Measurements from ENCODE around the gene OVOL1. TPM values are rescaled to one million over a fixed set of nuclear protein-coding genes. Genes with fewer than 3 reads are reported as not detected.

OVOL1 gene
- total and polyA plus RNA-seq, 2 of the 8 experiments (the other 6 are each of a cell fraction or from before 2014, with no cell fraction given), result 2.6 to 3.4 TPM

DNA sequence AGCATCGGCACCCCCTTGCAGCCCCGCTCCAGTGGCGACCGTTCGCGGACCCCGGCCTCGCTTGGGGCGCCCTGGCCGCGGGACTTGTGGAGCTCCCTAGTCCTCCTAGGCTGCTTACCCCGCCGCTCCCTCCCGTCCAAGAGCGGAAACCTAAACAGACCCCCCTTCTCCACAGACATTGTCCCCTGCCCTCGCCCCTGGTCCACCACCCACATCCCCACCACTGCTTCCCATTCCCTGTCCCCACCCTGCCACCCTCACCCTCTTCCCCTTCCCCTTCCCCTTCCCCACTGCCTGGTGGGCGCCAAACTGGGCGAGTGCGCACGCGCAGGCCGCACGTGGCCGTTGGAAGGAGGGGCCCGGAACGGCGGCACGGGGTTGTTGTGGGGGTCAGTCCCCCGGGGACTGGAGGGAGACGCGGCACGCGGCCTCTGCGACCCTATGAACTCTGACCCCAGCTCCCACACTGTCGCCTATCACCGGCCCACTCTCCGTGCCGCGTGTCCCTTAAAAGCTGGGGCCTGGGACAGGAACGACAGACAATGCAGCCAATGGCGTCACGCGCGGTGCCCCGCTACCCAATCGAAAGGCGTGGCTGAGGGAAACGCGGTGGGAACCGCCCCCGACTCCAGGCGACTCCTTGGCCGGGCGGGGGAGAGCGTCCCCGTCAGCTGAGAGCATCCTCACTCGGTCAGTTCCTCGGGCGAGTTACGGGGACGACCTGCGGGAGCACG, 46.6 kb downstream of the OVOL1 start, which contains the start of gene SNX32 (continued):
- TF ChIP-seq NANOG (IDR thresholded peaks at IDR 0.05; ENCODE audit: insufficient read depth, low read depth, low read length, poor library complexity, severe bottlenecking) (no peak), CREB1 (IDR thresholded peaks at IDR 0.05) (peak; percentile 81), CTBP2 (IDR thresholded peaks at IDR 0.05; ENCODE audit: borderline replicate concordance, insufficient read depth, insufficient read length, low read length) (no peak), SIX5 (IDR thresholded peaks at IDR 0.05; ENCODE audit: low read depth, low read length) (no peak), KDM4A (IDR thresholded peaks at IDR 0.05; ENCODE audit: low read depth, low read length, severe bottlenecking) (peak; percentile 88), SIRT6 (IDR thresholded peaks at IDR 0.05; ENCODE audit: low read length) (no peak), KDM1A (IDR thresholded peaks at IDR 0.05; ENCODE audit: borderline replicate concordance, low read length) (no peak), TBP (IDR thresholded peaks at IDR 0.05; ENCODE audit: low read depth, low read length) (no peak; the same call in 1 of the 2 replicates), TAF1 (IDR thresholded peaks at IDR 0.05; ENCODE audit: low read depth, low read length) (no peak), RBBP5 (IDR thresholded peaks at IDR 0.05; ENCODE audit: borderline replicate concordance, low read depth, low read length) (no peak), JUN (IDR thresholded peaks at IDR 0.05; ENCODE audit: low read depth, low read length) (no peak), RNF2 (IDR thresholded peaks at IDR 0.05; ENCODE audit: borderline replicate concordance, low read depth, low read length, missing control alignments, poor library complexity, severe bottlenecking) (no peak), BCL11A (IDR thresholded peaks at IDR 0.05; ENCODE audit: low read depth in 2 of 2, low read length in 2 of 2) (no peak), SAP30 (IDR thresholded peaks at IDR 0.05; ENCODE audit: insufficient read depth, insufficient replicate concordance, low read length) (no peak), POLR2AphosphoS5 (IDR thresholded peaks at IDR 0.05; ENCODE audit: low read depth, low read length) (peak; percentile 15; the same call in 1 of the 2 replicates), ASH2L (IDR thresholded peaks at IDR 0.05; ENCODE audit: low read length) (peak; percentile 69), SP2 (IDR thresholded peaks at IDR 0.05; ENCODE audit: low read length) (peak; percentile 89), POU5F1 (IDR thresholded peaks at IDR 0.05; ENCODE audit: low read depth, low read length) (no peak)
- TF ChIP-seq, protein P1, sequence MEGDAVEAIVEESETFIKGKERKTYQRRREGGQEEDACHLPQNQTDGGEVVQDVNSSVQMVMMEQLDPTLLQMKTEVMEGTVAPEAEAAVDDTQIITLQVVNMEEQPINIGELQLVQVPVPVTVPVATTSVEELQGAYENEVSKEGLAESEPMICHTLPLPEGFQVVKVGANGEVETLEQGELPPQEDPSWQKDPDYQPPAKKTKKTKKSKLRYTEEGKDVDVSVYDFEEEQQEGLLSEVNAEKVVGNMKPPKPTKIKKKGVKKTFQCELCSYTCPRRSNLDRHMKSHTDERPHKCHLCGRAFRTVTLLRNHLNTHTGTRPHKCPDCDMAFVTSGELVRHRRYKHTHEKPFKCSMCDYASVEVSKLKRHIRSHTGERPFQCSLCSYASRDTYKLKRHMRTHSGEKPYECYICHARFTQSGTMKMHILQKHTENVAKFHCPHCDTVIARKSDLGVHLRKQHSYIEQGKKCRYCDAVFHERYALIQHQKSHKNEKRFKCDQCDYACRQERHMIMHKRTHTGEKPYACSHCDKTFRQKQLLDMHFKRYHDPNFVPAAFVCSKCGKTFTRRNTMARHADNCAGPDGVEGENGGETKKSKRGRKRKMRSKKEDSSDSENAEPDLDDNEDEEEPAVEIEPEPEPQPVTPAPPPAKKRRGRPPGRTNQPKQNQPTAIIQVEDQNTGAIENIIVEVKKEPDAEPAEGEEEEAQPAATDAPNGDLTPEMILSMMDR (IDR thresholded peaks at IDR 0.05; ENCODE audit: control extremely low read depth in 1 of 3, insufficient read depth in 1 of 3, low read depth in 1 of 3, low read length in 3 of 3), result no peak
- TF ChIP-seq, protein P2, sequence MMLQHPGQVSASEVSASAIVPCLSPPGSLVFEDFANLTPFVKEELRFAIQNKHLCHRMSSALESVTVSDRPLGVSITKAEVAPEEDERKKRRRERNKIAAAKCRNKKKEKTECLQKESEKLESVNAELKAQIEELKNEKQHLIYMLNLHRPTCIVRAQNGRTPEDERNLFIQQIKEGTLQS (IDR thresholded peaks at IDR 0.05; ENCODE audit: insufficient read depth, low read depth, low read length), result peak; percentile 72
- TF ChIP-seq, protein P3, sequence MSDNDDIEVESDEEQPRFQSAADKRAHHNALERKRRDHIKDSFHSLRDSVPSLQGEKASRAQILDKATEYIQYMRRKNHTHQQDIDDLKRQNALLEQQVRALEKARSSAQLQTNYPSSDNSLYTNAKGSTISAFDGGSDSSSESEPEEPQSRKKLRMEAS (IDR thresholded peaks at IDR 0.05), result peak; percentile 97
